DMS79 treated with DMSO at 0.1 percent for 48 hours (cell line): ENCODE data around the gene FZD7.
A peak's percentile ranks its signal among the peaks of the same experiment; 100 is the strongest.

ENCODE experiments used
- DNase-seq: peaks from one replicate; lab custom pipeline; 2025; lab: John Stamatoyannopoulos, UW

The FZD7 gene

DNA sequence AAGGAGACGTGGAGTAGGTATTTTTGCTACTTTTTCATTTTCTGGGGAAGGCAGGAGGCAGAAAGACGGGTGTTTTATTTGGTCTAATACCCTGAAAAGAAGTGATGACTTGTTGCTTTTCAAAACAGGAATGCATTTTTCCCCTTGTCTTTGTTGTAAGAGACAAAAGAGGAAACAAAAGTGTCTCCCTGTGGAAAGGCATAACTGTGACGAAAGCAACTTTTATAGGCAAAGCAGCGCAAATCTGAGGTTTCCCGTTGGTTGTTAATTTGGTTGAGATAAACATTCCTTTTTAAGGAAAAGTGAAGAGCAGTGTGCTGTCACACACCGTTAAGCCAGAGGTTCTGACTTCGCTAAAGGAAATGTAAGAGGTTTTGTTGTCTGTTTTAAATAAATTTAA lies 3.4 kb downstream of the FZD7 start:
- DNase-seq = no peak

DNA sequence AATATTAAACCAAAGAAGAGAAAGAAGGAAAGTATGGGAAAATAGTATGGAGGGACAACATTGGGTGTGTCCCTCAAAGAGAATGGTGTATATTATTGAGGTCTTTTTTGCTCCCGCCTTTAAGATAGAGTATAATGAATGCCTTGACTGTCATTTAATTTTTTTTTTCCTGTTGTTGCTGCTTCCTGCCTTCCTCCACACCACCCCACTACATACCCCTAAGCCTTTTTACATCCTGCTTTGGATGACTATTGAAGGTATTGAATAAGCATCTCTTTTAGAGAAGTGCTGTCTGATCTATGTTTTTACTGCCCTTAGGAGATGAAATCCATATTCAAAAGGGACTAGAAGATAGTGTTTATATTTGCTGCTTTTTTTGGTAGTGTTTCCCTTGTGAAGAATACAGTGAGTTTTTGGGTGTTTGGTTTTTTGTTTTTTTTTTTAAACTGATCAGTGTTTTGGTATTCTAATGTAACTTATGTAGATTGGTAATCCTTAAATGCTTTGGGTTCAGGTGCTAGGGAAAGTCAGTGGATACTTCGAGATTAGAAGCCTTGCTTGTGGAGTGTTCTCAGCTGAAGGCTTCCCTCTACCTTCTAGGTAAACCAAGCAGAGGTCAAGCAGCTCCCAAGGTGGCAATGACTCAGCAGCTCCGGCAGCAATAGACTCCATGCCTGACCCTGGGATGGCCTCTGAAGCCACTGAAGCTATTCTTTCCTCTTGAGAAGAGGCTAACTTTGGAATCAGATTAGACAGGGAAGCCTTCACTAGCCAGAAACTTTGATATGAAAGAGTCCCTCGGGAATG lies 5.0 kb downstream of the FZD7 start:
- DNase-seq = no peak

DNA sequence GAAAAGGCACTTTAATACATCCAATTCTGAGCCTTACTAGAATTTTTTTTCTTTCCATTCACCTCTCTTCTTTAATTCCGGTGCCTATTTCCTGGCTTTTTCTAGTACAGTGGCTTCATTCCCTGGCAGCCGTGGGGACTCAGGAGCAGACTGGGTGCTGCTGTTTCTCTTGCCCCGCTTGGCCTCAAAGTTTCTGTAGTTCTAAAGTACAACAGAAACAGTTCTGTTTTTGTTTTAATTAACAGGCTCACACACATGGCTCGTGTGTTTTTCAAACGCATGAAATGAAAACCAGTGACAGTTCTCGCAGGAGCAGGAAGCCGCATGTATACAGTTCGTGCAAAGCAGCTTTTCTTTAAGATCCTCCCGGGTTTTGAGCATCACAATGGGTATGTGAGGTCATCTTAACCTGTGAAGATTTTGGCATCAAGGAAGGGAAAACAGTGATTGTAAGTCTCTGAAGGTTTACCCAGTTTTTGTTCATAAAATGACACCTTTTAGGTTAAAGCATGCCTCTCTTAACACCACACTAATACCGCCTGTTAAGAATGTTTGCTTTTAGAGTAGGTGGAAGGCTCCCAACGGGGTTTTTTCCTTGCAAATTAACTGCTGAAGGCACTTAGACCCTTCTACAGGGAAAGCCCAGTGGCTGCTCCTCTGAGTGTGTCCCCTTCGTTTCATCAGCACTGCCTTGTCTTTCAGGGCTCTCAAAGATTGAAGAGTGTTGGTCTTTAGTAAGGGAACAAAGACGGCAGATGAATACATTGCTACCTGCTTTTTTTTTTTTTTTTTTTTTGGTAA lies 5.8 kb downstream of the FZD7 start:
- no peak for DNase-seq

DNA sequence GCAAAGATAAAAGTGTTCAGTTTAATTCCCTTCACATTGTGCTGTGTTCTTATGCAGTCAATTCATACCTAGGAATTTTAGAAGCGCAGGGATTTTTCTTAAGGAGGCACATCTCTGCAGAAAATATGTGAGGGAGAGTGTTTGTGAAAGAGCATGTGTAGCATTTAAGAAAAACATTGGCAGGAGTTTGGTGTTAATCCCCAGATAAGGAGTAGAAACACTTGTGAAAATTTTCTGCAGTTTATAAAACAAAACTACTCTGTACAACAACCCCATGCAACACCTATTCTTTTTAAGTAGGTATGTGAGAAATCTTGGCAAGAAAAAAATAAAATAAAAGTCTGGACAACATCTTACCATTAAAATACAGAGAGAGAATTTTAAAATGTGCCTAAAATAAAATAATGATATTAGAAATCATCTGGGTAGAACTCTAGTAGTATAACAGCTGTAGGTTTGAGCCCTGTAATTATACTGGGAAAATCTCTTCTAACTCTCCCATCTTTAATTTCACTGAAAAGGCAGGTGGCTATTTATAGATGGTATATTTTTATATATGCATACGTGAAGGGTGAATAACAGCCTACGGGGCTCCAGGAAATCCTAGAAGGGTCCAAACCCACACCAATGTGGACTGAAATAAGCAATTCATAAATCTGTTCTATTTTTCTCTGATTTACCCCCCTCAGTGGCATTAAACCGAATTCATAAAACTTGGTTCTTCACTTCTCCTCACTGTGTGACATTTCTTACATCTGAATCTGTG lies 6.6 kb downstream of the FZD7 start:
- DNase-seq = no peak

DNA sequence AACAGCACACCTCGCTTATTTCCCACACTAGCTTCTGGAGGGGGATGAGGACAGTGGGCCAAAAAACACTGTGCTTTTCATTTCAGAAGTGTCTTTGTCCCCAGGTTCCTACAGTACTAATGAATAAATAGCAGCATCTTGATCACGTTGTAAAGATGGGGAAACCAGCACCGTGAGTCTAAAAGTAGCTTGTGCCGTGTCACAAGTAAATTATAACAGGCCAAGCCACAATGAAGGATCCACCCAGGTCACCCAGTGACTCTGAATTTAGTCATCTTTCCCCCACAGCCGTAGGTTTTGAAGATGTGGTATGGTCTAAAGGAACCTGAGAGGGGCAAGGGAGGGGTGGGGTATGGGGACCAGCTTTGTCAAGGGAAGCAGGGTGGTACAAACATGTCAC lies 8.8 kb downstream of the FZD7 start:
- DNase-seq = no peak

DNA sequence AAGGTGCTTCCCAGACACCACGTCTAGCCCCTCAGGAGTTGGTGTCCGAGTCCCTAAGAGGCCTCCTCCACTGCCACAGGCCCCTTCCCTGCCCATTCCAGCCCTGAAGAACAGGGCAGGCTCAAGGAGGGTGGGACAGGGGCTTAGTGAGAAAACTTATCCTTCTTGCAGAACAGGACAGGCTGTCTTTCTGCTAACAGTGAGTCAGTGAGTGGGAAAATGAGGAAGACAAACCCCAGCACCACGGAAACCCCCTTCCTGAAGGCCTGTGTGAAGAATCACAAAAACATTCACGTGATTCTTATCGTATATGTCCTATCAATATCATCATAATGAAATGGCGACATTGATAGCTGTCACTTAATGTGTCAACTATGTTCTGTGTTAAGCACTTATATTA lies 9.8 kb downstream of the FZD7 start:
- DNase-seq = no peak

DNA sequence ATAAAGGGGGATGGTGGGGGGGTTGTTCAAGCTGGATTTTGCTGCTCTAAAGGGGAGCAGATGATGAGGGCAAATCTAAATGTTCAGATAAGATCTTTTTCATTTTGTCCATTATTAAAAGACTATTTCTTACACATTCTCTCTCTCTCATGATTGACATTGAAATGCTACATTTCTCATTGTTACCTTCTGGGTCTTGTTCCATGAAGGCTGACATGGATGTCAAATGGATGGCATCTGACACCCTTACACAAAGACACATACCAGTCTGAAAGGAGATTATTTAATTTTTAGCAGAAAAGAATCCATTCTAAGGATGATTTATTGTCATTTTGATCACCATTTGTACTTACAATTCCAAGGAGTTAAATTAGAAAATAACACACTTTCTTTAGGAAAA lies 11.1 kb downstream of the FZD7 start:
- DNase-seq = no peak

DNA sequence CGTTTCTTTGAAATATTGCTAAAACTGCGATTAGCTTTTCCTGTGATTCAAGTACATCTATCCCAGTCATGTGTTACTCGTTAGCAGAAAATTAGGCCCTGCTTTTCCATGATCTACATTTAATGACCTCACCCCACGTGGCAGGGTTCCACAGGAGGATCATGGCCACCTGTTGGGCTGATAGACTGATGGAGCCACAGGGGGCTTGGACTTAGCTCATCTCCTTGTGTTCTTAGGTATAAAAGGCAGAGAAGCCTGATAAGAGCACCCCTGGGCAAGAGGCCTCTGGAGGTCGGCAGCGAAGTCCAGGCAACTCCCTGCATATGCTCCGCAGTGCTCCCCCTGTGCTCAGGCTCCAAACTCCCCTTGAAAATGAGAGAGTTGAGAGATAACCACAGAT lies 12.9 kb downstream of the FZD7 start:
- DNase-seq = no peak

DNA sequence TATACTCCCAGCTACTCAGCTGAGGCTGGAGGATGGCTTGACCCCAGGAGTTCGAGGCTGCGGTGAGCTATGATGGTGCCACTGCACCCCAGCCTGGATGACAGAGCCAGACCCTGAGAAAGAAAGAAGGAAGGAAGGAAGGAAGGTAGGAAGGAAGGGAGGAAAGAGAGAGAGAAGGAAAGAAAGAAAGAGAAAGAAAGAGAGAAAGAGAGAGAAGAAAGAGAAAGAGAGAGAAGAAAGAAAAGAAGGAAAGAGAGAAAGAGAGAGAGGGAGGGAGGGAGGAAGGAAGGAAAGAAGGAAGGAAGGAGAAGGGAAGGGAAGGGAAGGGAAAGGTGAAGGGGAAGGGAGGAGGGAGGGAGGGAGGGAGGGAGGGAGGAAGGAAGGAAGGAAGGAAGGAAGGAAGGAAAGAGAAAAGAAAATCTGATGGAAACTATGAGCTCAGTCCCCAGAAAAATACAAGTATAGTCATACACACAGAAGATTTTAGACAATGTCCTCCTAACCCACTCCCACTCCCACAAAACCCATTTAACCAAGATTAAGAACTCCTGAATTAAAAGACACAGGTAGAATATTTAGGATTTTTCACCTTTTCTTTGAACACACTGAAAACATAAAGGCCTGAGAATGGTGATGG lies 15.6 kb downstream of the FZD7 start:
- DNase-seq = no peak

DNA sequence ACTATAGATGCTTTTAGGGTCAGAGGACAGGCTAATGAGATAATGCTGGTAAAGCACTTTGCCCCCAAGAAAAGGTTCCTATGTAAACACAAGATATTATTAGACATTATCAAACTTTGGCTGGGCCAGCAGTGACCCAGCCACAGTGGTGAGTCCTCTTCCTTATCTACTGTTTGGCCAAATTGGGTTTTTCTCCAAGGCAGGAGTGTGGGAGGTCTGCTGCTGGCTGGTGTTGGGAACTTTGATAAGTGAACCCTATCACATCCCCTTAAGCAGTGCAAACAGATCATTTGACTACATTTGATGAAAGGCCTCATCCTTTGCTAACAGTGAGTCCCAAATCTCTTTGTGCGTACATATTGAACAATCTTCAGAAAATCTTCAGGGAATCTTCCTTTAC lies 16.2 kb downstream of the FZD7 start:
- no peak for DNase-seq

DNA sequence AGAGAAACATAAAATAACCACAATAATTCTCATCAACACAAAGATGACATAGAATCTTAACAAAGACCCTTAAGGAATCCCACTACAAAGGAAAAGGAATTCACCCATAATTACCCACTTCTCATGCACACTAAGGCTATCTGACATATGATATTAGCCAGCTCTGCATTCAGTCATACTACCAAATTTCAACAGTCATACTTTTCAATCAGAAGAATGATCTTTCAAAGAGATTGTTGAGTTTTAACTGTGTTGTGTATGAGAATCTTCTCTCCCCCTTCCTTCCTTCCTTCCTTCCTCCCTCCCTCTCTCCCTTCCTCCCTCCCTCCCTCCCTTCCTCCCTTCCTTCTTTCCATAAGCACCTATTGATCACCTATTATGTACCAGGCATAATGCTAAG lies 17.0 kb downstream of the FZD7 start:
- DNase-seq = no peak

DNA sequence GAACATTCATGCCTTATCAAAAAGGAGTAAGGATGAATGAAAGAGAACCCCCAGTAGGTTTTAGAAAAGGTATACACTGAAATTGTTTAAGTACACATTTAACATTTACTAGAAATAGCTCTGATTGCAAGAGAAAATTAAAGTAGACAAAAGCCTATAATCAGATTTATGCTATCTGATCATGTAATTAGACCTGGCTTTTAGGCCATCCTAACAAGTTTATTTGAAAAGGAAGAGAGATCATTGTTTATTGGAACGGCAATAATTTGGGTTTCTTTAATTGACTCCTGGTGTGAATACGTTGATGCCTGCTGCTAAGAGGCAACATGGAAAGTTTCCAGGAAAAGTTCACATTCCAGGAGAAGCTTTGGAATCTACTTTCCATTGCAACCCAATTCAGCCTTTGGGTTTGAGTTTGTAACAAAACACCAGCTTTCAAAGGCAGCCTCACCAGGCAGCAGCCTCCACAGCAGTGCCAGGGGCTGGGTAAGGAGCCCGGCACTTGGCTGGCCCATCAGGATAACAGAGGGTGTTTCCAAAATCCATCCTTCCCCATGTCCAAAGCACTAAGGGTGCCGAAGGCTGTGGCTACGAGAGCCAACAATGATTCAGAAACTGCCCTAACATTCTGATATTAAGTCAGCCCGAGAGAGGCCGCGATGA lies 18.0 kb downstream of the FZD7 start:
- no peak for DNase-seq

DNA sequence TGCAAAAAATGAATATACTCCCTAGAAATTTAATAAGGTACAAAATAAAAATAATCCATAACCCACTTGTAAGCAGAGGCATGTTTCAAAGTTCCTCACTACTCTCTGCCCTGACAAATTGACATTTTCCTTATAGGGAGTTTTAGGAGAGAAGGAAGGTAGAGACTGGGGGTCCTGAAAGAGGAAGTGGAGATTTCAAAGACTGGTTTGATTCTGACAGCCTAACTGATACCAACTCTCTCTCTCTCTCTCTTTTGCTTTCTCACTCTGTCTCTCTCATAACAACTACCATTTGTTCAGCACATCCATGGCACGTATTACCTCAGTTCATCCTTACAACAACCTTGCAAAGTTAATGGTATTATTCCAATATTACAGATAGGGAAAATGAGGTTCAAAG lies 18.6 kb downstream of the FZD7 start:
- DNase-seq = no peak

DNA sequence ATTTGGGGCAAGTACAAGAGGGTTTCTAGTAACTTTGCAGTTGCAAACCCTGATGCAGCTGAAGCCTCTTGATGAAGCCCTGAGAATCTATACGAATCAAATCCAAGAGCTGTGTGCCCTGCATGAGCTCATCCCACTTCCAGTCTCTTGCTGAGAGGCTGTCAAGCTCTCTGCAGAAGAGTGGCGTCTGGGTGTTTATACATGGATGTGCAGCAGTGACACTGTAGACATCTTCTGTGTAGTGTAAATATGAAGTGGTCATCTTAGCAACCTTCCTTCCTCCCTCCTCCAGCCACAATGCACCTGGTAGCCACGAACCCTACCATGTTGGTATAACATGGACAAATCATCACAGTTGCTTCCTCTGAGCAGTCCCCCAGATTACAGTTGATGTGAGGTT lies 21.0 kb downstream of the FZD7 start:
- DNase-seq = no peak

DNA sequence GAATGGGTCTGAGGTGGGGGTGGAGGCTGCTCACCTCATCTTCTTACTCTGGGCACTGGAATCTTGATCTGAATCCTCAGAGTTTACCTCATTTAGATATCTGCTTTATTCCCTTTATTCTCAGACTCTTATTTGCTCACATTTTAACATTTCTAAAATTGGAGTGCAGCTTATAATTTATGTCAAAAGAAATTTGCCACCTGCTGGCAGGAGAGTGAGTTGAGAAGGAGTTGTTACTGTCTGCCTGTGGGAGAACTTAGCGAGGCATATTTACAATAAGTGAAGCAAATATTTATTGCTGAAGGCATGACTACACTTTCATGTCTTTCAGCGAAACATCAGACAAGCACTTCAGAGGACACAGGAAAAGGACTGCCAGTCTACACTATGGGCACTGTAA lies 23.0 kb downstream of the FZD7 start:
- DNase-seq = no peak

DNA sequence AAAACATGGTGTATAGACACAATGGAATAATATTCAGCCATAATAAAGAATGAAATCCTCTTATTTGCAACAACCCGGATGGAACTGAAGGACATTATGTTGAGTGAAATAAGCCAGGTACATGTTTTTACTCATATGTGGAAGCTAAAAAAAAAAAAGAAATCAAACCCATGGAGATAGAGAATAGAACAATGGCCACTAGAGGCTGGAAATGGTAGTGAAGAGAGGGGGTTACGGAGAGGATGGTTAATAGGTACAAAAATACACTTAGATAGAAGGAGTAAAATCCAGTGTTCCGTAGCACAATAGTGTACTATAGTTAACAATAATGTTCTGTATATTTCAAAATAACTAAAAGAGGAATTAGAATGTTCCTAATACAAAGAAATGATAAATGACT lies 26.6 kb downstream of the FZD7 start:
- DNase-seq = no peak

DNA sequence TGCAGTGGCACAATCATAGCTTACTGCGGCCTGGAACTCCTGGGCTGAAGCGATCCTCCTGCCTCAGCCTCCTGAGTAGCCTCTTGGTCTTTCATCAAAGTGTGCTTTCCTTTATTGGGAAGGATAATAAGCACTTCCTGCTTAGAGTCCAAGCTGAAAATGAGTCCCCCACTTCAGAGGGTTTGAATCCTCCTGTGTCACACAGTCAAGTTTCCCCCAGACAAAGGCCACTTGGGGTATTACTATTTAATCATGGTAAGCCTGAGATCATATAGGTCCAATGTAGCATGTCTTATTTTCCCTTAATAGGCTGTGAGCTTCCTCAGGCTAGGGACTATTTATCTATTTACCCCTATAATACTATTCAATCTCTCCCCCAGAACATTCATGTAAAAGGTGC lies 28.0 kb downstream of the FZD7 start:
- DNase-seq = no peak

DNA sequence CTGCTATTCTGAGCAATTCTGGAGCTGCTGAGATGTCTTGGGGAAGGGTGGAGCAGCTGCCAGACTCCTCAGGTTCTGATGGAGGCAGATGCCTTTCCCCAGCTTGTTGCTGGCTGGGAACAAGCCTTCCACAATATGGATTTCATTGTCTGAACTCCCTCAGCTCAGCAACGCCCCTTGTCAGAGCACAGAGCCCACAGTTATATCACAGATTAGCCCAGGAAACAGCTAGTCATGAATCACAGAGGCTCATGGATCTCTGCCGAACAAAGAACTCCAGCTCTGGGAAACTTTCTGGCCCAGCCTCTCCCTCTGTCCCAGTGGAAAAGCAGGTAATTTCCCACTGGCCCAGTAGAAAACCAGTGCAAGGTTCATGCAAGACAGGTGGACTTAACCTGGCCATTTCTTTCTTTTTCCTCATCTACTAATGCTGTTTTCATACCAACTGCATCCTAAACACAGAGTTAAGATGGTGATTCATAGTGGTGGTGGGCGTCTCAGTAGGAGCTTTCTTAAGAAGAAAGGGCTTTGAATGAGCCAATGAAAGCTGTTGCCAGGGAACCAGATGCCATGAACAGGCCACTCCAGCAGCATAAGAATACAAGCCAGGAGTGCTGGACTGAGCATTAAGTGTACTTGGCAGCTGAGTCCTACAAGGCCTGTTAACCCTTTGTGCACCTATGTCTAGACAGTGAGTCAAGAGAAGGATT lies 30.7 kb downstream of the FZD7 start:
- DNase-seq = peak; percentile 97

DNA sequence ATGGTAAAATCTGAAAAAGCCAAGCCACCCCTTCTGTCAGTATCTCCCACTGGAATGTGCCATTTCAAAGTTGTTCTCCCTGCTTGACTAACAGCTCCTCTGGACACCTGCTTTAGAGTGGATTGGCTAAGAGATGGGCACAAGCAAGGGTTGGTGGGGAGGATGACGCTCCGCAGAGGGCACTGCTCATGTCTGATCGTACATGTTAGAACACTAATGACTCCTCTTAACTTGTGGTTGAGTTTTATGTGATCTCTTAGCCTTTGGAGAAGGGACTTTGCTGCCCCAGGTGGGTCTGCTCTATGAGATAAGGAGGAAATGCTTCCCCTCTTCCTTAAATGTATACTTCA lies 31.2 kb downstream of the FZD7 start:
- no peak for DNase-seq

DNA sequence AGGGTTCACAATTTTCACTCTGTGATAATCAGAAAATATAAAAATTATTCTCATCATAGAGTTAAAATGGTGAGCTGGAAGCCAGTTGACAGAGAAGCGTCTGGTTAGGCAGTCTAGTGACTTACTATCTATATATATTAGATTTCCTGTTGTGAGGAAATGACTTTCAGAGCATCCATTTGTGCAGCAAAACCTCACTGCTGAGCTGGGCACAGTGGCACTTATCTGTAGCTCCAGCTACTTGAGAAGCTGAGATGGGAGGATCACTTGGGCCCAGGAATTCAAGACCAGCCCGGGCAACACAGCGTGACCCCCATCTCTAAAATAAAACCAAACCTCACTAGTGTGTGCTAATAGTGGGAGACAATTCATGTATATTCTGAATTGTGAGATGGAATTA lies 32.2 kb downstream of the FZD7 start:
- DNase-seq = no peak

DNA sequence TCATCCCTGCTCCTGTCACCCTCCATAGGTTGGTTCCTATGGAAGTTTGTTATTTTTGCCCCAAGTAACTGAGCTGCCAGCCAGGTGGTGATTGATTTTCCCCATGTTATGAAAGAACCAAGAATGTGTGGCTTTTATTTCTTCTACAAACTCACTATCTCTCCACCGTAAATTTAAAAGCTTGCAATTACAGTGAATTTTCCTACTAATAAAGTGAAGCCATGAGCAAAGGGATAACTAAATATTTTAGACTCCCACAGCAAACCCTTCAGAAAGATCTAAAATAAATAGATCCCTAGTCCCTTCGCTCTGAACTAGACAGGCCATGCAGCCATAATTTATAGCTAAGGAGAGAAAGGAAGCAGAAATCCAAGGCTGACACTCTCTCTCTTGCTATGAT lies 33.2 kb downstream of the FZD7 start:
- DNase-seq = no peak
